ENCODE measurements around the gene B4GALT5.
"Not testable (repeated sequence)": the region's sequence is repeated elsewhere in the genome, so short reads cannot be mapped to it uniquely, and the experiment has no call there.

The B4GALT5 gene

GRCh38 chr20:49677777-49678758, 35.6 kb downstream of the B4GALT5 start:
- peak in 1 of 2 experiments; percentile 46 for DNase-seq

GRCh38 chr20:49676581-49677291, 36.9 kb downstream of the B4GALT5 start:
- no peak for DNase-seq

GRCh38 chr20:49675368-49676151, 38.1 kb downstream of the B4GALT5 start:
- DNase-seq: no peak

- no peak for DNase-seq
Measured at GRCh38 chr20:49674383-49675352, 39.0 kb downstream of the B4GALT5 start.

GRCh38 chr20:49672096-49672664, 41.5 kb downstream of the B4GALT5 start:
- no peak for DNase-seq

- DNase-seq: no peak
Measured at GRCh38 chr20:49671433-49671832, 42.2 kb downstream of the B4GALT5 start.

- no peak for DNase-seq
Measured at GRCh38 chr20:49669601-49670189, 44.0 kb downstream of the B4GALT5 start.

- not testable (repeated sequence) for DNase-seq
Measured at GRCh38 chr20:49668878-49669195, 44.8 kb downstream of the B4GALT5 start.

GRCh38 chr20:49668181-49668877, 45.3 kb downstream of the B4GALT5 start:
- no peak for DNase-seq

GRCh38 chr20:49666911-49667310, 46.8 kb downstream of the B4GALT5 start:
- peak; percentile 5 to 64 for DNase-seq

- no peak for DNase-seq
Measured at GRCh38 chr20:49665796-49666195, 47.9 kb downstream of the B4GALT5 start.

- DNase-seq: no peak
Measured at GRCh38 chr20:49664612-49665313, 48.9 kb downstream of the B4GALT5 start.

- DNase-seq: no peak
Measured at GRCh38 chr20:49663112-49663511, 50.6 kb downstream of the B4GALT5 start.

GRCh38 chr20:49661560-49662329, 51.9 kb downstream of the B4GALT5 start:
- DNase-seq: no peak

- DNase-seq: no peak
Measured at GRCh38 chr20:49660912-49661311, 52.8 kb downstream of the B4GALT5 start.

GRCh38 chr20:49659056-49659455, 54.6 kb downstream of the B4GALT5 start:
- no peak for DNase-seq

- no peak for DNase-seq
Measured at GRCh38 chr20:49658508-49658907, 55.2 kb downstream of the B4GALT5 start.

GRCh38 chr20:49657118-49657901, 56.4 kb downstream of the B4GALT5 start:
- no peak for DNase-seq

All from cerebellar nuclear complex (tissue), 1 donor.